ENCODE data around the gene VASH1.

VASH1 gene

GRCh38 chr14:76811561-76811960, 50.3 kb downstream of the VASH1 start:
- peak overlapping the region; percentile 74 for H3K4me3 ChIP-seq (ENCODE audit: control insufficient read depth, low read depth, low read length)
- no peak for DNase-seq (ENCODE audit: low read depth)
- no peak for TF ChIP-seq CTCF (conservative IDR thresholded peaks at IDR 0.05; ENCODE audit: control insufficient read depth, insufficient read depth, low read depth, low read length)

- TF ChIP-seq CTCF (conservative IDR thresholded peaks at IDR 0.05; ENCODE audit: control insufficient read depth, insufficient read depth, low read depth, low read length), result no peak
- peak overlapping the region; percentile 74 for H3K4me3 ChIP-seq (ENCODE audit: control insufficient read depth, low read depth, low read length)
- no peak for DNase-seq (ENCODE audit: low read depth)
These were observed 50.8 kb downstream of the VASH1 start for GRCh38 chr14:76812093-76812421.

GRCh38 chr14:76812422-76813383, 51.4 kb downstream of the VASH1 start, which contains the start of gene ANGEL1:
Gene ANGEL1, minus strand, starts transcription at chr14:76812882. Its CDS starts 55 bp downstream, at chr14:76812827.
- peak within 1 kb of the TSS; percentile 74 for H3K4me3 ChIP-seq (ENCODE audit: control insufficient read depth, low read depth, low read length)
- DNase-seq (ENCODE audit: low read depth), result peak; percentile 89
- TF ChIP-seq CTCF (conservative IDR thresholded peaks at IDR 0.05; ENCODE audit: control insufficient read depth, insufficient read depth, low read depth, low read length), result no peak

- no peak overlapping the region for H3K4me3 ChIP-seq (ENCODE audit: control insufficient read depth, low read depth, low read length)
- TF ChIP-seq CTCF (conservative IDR thresholded peaks at IDR 0.05; ENCODE audit: control insufficient read depth, insufficient read depth, low read depth, low read length), result no peak
- DNase-seq (ENCODE audit: low read depth), result no peak
These were observed 53.7 kb downstream of the VASH1 start for GRCh38 chr14:76814726-76815645.

GRCh38 chr14:76820700-76821099, 59.4 kb downstream of the VASH1 start:
- H3K4me3 ChIP-seq (ENCODE audit: control insufficient read depth, low read depth, low read length), result no peak overlapping the region
- TF ChIP-seq CTCF (conservative IDR thresholded peaks at IDR 0.05; ENCODE audit: control insufficient read depth, insufficient read depth, low read depth, low read length), result no peak
- no peak for DNase-seq (ENCODE audit: low read depth)

GRCh38 chr14:76826122-76826521, 64.9 kb downstream of the VASH1 start, which contains the start of gene LRRC74A:
Gene LRRC74A, plus strand, starts transcription at chr14:76826408. Its CDS starts 290 bp downstream, at chr14:76826698.
- DNase-seq (ENCODE audit: low read depth), result no peak
- TF ChIP-seq CTCF (conservative IDR thresholded peaks at IDR 0.05; ENCODE audit: control insufficient read depth, insufficient read depth, low read depth, low read length), result no peak
- no peak within 1 kb of the TSS for H3K4me3 ChIP-seq (ENCODE audit: control insufficient read depth, low read depth, low read length)

All from fibroblast of mammary gland (primary cell).